Naive B cell (primary cell): ENCODE data around the gene PUS7L. TPM values are rescaled to one million over a fixed set of nuclear protein-coding genes. Genes with fewer than 3 reads are reported as not detected.

Source experiments
- ATAC-seq, 2 donors: fragments of 150-1000 bp; cut with Tn5 transposase; 2 replicates each; pipeline ENCODE4 v1.10.0; 2021; ENCODE audit warnings: low read depth in 2 of 2, mild to moderate bottlenecking in 2 of 2, moderate library complexity in 2 of 2
- DNase-seq: peaks from one replicate; pipeline ENCODE4 v3.0.0; 2022
- H3K27ac Mint-ChIP-seq, 6 donors: one replicate each; pipeline ENCODE4 v1.8.0; 2020 to 2022; ENCODE audit warnings: mild to moderate bottlenecking in 6 of 6, mixed read lengths in 6 of 6, moderate library complexity in 5 of 6, inconsistent platforms in 2 of 6
- H3K27me3 Mint-ChIP-seq, 3 donors: one replicate each; pipeline ENCODE4 v1.8.0; 2021 to 2022; ENCODE audit warnings: mixed read lengths in 3 of 3, mild to moderate bottlenecking in 1 of 3
- H3K36me3 Mint-ChIP-seq, 2 donors: one replicate each; pipeline ENCODE4 v1.8.0; 2020 to 2022; ENCODE audit warnings: mixed read lengths in 2 of 2, inconsistent platforms in 1 of 2, mild to moderate bottlenecking in 1 of 2
- H3K4me1 Mint-ChIP-seq, 3 donors: one replicate each; pipeline ENCODE4 v1.8.0; 2020 to 2022; ENCODE audit warnings: mixed read lengths in 3 of 3, inconsistent platforms in 1 of 3, mild to moderate bottlenecking in 1 of 3, moderate library complexity in 1 of 3
- H3K4me3 Mint-ChIP-seq, 8 donors: one replicate each; pipeline ENCODE4 v1.8.0; 2020 to 2022; ENCODE audit warnings: mild to moderate bottlenecking in 8 of 8, mixed read lengths in 8 of 8, moderate library complexity in 8 of 8, inconsistent platforms in 2 of 8
- H3K9me3 Mint-ChIP-seq, 7 donors: one replicate each; pipeline ENCODE4 v1.8.0; 2020 to 2022; ENCODE audit warnings: mixed read lengths in 7 of 7, mild to moderate bottlenecking in 5 of 7, inconsistent platforms in 2 of 7, moderate library complexity in 1 of 7
- polyA plus RNA-seq, 6 donors: library from polyadenylated mRNA; unstranded; fragments of 300-500 nt; fragmentation: Illumina TruSeq; gene quantifications; one replicate each; pipeline ENCODE4 v1.2.3, GENCODE V29; 2021; ENCODE audit warnings: low read depth in 6 of 6

PUS7L gene, protein sequence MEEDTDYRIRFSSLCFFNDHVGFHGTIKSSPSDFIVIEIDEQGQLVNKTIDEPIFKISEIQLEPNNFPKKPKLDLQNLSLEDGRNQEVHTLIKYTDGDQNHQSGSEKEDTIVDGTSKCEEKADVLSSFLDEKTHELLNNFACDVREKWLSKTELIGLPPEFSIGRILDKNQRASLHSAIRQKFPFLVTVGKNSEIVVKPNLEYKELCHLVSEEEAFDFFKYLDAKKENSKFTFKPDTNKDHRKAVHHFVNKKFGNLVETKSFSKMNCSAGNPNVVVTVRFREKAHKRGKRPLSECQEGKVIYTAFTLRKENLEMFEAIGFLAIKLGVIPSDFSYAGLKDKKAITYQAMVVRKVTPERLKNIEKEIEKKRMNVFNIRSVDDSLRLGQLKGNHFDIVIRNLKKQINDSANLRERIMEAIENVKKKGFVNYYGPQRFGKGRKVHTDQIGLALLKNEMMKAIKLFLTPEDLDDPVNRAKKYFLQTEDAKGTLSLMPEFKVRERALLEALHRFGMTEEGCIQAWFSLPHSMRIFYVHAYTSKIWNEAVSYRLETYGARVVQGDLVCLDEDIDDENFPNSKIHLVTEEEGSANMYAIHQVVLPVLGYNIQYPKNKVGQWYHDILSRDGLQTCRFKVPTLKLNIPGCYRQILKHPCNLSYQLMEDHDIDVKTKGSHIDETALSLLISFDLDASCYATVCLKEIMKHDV
- 10 to 100 TPM; 25.2 to 47.3 (median 34.7) TPM for polyA plus RNA-seq

DNA sequence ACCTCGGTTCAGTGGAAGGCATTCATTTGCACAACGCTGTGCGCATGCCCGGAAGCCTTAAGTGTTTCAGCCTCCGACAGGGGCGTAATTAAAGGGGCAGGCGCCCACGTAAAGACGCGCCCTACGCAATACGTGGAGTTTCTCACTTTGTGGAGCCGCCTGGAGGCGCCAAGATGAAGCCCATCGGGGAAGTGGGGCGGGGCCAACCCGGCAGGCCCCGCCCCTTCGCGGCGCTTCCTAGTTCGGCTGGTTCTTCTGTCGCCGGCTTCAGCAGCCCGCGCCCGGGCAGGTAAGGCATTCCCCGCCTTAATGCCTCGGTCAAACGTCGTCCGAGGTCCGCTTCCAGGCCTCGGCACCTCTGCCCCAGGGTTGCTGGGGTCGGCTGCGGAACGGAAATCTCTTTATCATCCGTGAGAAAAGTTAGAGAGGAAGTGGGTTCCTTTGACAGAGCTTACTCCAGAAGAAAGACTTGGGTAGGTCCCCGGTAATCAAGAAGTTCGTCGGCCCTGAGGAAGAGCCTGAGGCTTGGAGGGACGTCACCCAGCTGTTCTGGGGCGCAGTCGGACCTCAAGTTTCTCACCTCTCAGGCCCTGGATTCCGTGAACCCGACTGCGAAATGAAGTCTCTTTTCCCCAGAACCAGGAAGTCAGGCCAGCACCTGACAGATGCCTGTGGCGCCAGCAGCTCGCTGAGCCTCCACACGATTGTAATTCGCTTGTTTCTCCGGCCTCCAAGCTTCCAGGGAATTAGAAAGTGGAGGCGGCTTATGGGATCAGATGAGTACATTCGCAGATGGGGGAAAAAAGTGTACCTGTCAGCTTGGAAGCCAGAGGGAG lies at the start of gene PUS7L, which contains the start of gene IRAK4:
Gene PUS7L, minus strand, starts transcription at position 63 of the 836 bp plus-strand sequence. CDS start 3,545 bp downstream, outside the sequence.
Gene IRAK4, plus strand, starts transcription at position 224 of the 836 bp plus-strand sequence. CDS start 9,161 bp downstream, outside the sequence.
- peak within 1 kb of the TSS; percentile 97 to 99 (median 98) for H3K4me3 Mint-ChIP-seq
- ATAC-seq: peak; percentile 93 to 94
- peaks cover 60 to 69% (median 62%) of the 10 kb centered on the region in 3 donors for H3K4me1 Mint-ChIP-seq
- peak; percentile 90 for DNase-seq
- H3K9me3 Mint-ChIP-seq: no peaks in the 10 kb centered on the region
- H3K27me3 Mint-ChIP-seq: no peaks in the 10 kb centered on the region
- peak within 1 kb of the TSS; percentile 93 to 99 (median 99) for H3K27ac Mint-ChIP-seq
- H3K36me3 Mint-ChIP-seq: peaks cover 0 to 8% of the 10 kb centered on the region in 2 donors

DNA sequence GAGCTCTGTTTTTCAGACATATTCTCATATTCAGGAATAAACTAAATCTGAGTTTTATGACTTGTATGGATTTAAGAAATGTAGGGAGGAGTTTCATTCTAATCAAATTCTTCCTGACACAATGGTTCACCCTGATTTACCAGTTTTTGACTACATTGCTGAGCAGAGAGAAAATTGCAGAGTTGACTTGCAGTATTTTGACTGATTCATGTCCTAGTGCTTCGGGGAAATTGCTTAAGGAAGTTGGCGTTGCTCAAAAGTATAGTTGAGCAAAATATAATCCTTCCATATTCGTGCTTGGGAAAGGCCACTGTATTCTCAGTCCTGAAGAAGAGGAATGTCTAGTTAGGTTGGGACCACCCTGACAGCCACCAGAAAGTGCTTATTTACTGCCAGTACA lies 48.8 kb upstream of the PUS7L start:
- no peak for DNase-seq
- ATAC-seq: no peak
- H3K27ac Mint-ChIP-seq: peak overlapping the region in 4 of 6 donors; percentile 99 to 100 (median 100)
- H3K4me3 Mint-ChIP-seq: peak overlapping the region in 6 of 8 donors; percentile 9 to 100 (median 96)
- peaks cover 4 to 7% of the 10 kb centered on the region in 2 donors for H3K36me3 Mint-ChIP-seq
- H3K9me3 Mint-ChIP-seq: no peaks in the 10 kb centered on the region
- H3K27me3 Mint-ChIP-seq: peaks cover 0 to 5% (median 4%) of the 10 kb centered on the region in 3 donors
- peaks cover 10 to 30% (median 22%) of the 10 kb centered on the region in 3 donors for H3K4me1 Mint-ChIP-seq

DNA sequence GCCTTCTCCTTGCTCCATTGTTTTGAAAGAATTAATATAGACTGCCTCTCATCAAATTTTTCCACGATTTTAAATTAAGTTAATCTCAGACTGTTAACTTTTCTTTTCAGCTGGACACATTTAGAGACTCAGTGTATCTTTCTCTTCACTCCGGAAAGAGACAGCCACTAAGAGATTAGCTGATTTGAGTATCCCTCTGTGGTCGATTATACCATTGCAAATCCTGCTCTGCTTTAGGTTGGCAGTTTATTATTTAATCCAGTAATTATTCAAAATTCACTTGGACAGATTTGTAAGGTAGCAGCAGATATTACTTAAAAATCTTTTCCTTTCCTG lies 48.1 kb upstream of the PUS7L start:
- DNase-seq (no peak), ATAC-seq (peak in 1 of 2 donors; percentile 5)
- Mint-ChIP-seq H3K27ac (peak overlapping the region; percentile 99 to 100 (median 100)), H3K4me1 (peaks cover 10 to 30% (median 22%) of the 10 kb centered on the region in 3 donors), H3K4me3 (peak overlapping the region; percentile 93 to 100 (median 100)), H3K36me3 (peaks cover 4 to 7% of the 10 kb centered on the region in 2 donors), H3K27me3 (peaks cover 0 to 4% (median 0%) of the 10 kb centered on the region in 3 donors), H3K9me3 (no peaks in the 10 kb centered on the region)

DNA sequence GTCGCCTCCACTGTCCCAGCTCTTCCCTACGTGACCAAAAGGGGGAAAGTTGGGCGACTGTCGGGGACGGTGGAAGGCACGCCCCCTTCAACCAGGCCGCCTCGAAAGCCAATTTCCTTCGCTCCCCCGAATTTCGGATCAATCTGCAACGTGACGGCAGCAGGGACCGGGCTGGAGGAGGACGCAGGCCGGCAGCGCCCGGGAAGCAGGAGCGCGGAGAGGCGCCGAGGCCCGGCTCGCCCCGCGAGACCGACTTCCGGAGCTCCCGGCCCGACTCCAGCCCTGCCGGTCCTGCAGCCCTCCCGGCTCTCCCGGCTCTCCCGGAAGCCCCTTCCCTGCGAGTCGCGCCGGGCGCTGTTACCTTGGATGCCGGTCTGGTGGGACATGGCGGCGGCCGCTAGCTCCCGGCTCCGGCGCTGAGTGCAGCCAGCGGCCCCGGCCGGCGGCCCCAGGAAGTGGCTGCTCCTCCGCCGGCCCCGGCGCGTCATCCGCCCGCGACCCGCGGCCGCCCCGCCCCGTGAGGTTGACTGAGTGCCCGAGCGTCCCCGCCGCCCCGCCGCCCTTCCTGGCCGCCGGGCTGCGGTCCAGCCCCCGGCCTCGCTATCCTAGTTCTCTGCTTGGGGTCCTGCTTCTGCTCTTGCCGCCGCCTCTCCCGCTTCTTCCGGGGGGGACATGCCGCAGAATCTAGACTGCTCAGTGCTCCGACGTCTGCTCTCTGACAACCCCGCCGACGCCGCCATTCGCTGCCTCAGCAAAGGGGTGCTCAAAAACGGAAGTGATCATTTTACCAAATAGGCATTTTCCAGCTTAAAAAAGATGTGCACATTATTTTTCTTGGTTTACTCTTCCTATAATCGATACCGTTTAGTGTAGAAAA lies 47.5 kb upstream of the PUS7L start, which contains the start of gene TWF1:
Gene TWF1, minus strand, starts transcription at position 458 of the 877 bp plus-strand sequence. Its CDS starts 72 bp downstream, at position 386.
- H3K4me3 Mint-ChIP-seq: peak within 1 kb of the TSS; percentile 93 to 100 (median 100)
- ATAC-seq (peak; percentile 94), DNase-seq (peak; percentile 93)
- no peaks in the 10 kb centered on the region for H3K9me3 Mint-ChIP-seq
- peaks cover 0 to 4% (median 0%) of the 10 kb centered on the region in 3 donors for H3K27me3 Mint-ChIP-seq
- H3K27ac Mint-ChIP-seq: peak within 1 kb of the TSS; percentile 99 to 100 (median 100)
- peaks cover 10 to 30% (median 22%) of the 10 kb centered on the region in 3 donors for H3K4me1 Mint-ChIP-seq
- peaks cover 4 to 7% of the 10 kb centered on the region in 2 donors for H3K36me3 Mint-ChIP-seq

DNA sequence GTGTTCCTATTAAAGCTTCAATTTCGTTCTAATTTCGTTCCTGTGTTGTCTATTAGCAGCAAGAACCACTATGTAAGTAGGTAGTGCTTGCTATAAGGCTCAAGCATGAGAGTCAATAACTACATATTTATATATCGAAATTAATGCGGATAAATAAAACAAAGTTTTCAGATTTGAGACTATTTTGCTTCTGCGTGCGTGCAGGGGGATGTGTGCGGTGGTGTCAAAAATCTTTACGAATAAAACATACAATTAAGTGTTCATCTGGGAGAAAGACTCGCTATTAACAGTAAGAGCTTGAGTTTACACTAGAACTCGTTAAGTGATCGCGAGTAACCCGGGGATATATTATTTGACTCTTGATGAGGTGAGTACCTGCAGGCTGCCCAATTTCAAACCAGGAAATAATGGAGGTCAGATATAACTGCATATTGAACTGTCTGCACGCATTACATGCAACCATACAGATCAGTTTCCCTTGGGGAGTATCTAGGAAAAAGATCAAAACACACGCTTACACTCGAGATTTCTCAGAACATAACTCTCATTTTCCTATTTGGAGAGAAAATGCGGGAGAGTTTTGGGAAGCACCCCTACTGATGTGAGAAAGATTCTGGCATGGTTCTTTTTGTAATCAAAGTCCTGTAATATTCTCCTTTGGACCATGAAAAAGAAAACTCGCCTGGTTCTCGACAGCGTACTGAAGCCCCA lies 46.7 kb upstream of the PUS7L start:
- Mint-ChIP-seq H3K36me3 (peaks cover 4 to 7% of the 10 kb centered on the region in 2 donors), H3K27ac (peak overlapping the region; percentile 55 to 100 (median 95)), H3K9me3 (no peaks in the 10 kb centered on the region), H3K4me1 (peaks cover 10 to 30% (median 22%) of the 10 kb centered on the region in 3 donors), H3K27me3 (peaks cover 0 to 2% (median 0%) of the 10 kb centered on the region in 3 donors), H3K4me3 (peak overlapping the region; percentile 82 to 100 (median 100))
- no peak for ATAC-seq
- no peak for DNase-seq

DNA sequence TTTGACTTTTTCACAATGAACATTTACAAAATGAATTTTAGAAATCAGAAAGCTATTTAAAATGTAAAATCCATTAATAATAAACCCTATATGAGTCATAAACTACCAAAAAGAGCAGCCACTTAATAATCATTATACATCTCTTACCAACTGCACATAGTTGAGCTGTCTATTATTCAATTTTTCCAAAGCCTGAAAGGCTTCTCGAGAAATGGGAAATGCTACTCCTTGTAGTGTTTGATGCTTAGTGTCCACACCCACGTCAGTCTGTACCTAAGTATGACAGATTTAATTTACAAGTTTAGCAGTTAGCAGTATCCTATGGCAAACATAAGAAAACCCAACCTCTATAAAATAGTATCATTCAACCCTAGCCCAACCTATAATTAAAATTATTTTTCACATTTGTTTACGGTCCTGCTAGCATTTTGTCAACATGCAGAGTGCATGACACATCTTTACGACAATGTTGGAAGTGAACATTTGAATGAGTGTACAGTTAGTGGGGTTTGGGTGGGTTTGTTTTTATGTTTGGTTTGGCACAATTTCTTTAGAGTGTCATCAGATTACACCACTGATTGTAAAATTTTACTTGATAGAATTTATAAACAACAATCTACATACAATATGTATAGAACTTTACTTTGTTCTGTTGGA lies 39.1 kb upstream of the PUS7L start:
- Mint-ChIP-seq H3K36me3 (peaks cover 0 to 19% of the 10 kb centered on the region in 2 donors), H3K4me1 (peaks cover 2 to 16% (median 11%) of the 10 kb centered on the region in 3 donors), H3K9me3 (no peaks in the 10 kb centered on the region), H3K27ac (peak overlapping the region in 1 of 6 donors; percentile 33), H3K4me3 (no peak overlapping the region), H3K27me3 (no peaks in the 10 kb centered on the region)
- no peak for DNase-seq
- ATAC-seq: no peak

DNA sequence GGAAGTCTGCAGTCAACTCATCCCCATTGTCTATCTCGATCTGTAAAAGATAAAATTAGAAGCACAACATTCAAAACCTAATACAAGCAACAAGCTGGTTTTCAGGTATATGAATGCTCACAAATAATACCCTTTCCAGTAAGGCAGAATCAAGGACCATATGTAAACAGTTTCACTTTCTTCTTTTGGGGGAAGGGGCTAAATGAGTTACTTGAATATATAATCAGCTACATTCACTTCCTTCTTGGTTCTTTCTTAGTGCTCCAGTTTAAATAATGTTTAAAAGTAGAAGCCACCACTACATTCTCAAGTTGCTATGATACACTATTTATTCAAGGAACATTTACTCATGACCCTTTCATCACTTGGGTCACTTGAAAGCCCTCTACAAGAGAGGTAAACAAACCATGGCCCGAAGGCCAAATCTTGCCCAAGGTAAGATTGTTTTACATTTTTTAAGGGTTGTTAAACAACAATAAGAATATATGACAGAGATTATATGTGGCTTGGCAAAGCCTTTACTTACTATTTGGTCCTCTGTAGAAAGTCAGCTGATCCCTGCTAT lies 37.2 kb upstream of the PUS7L start:
- Mint-ChIP-seq H3K36me3 (peaks cover 8 to 19% of the 10 kb centered on the region in 2 donors), H3K27ac (peak overlapping the region in 5 of 6 donors; percentile 9 to 90 (median 68)), H3K4me3 (peak overlapping the region in 2 of 8 donors; percentile 45 to 56), H3K27me3 (no peaks in the 10 kb centered on the region), H3K9me3 (no peaks in the 10 kb centered on the region), H3K4me1 (peaks cover 8 to 19% (median 11%) of the 10 kb centered on the region in 3 donors)
- ATAC-seq (peak; percentile 90), DNase-seq (peak; percentile 36)

DNA sequence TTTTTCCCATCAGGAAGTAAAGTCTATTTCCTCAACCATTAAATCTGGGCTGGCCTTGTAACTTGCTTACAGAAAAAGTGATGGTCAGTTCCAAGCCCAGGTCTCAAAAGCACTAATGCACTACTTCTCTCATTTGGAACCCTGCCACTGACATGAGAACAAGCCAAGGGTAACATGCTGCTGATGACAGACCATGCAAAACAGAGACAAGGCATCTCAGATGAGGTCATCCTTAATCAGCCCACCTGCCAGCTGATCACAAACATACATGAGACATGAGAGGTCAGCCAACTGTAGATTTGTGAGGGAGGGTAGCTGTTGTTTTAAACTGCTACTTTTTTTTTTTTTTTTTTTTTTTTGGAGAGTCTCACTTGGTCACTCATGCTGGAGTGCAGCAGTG lies 31.4 kb upstream of the PUS7L start:
- no peak overlapping the region for H3K4me3 Mint-ChIP-seq
- H3K36me3 Mint-ChIP-seq: peaks cover 4 to 8% of the 10 kb centered on the region in 2 donors
- no peaks in the 10 kb centered on the region for H3K9me3 Mint-ChIP-seq
- peak overlapping the region in 2 of 6 donors; percentile 39 to 54 for H3K27ac Mint-ChIP-seq
- DNase-seq (no peak), ATAC-seq (peak; percentile 20 to 38)
- H3K27me3 Mint-ChIP-seq: no peaks in the 10 kb centered on the region
- H3K4me1 Mint-ChIP-seq: peaks cover 0 to 10% (median 5%) of the 10 kb centered on the region in 3 donors

DNA sequence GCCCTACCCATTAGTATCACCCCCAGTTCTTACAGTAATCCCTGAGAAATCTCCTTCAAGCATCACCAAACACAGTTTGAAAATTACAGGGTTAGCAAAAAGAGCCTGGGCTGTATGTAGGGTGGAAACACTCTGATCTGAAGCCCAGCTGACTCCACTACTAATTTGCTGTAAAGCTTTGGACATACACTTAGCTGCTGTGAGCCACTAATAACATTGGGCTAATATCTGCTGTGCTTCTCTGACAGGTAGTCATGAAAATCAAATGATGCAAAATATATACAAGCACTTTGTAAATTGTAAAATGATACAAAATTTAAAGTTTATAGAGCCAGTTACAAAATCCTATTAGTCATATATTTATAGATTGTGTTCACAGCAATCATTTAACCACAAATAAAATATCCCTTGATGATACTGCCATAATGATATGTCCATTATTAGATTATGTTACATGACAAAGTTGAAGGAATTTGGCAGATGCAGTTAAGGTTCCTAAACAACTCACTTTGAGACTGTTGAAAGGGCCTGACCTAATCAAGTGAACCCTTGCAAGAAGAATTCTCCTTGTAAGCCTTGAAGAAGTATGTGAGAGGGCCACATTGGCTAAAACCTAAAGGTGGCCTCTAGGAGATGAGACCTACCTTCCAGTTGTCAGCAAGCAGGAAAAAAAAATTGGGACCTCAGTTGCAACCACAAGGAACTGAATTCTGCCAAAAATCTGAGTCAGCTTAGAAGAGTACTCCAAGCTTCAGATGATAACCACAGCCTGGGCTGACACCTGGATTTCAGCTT lies 28.5 kb upstream of the PUS7L start:
- H3K4me1 Mint-ChIP-seq: peaks cover 0 to 4% (median 3%) of the 10 kb centered on the region in 3 donors
- peaks cover 6 to 7% of the 10 kb centered on the region in 2 donors for H3K36me3 Mint-ChIP-seq
- H3K9me3 Mint-ChIP-seq: no peaks in the 10 kb centered on the region
- no peak overlapping the region for H3K4me3 Mint-ChIP-seq
- no peak overlapping the region for H3K27ac Mint-ChIP-seq
- no peaks in the 10 kb centered on the region for H3K27me3 Mint-ChIP-seq
- no peak for DNase-seq
- no peak for ATAC-seq

DNA sequence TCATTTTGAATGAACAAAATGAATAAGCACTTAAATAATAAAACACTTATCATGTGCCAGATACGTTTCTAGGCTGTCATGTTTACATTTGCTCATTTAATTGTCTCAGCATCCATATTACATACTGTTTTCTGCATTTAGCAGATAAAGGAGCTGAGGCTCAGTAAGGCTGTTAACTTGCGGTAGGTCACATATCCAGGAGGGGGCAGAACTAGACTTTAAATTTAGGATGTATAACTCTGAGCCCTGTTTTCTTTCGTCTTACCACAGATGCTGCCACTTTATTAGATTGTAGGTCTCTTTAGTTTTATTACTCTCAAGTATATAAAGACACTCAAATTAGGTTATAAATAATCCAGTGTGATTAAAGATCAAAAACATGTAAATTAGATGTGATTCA lies 17.9 kb upstream of the PUS7L start:
- Mint-ChIP-seq H3K27me3 (no peaks in the 10 kb centered on the region), H3K27ac (no peak overlapping the region), H3K4me3 (no peak overlapping the region), H3K4me1 (peaks cover 0 to 5% (median 0%) of the 10 kb centered on the region in 3 donors), H3K9me3 (no peaks in the 10 kb centered on the region), H3K36me3 (peaks cover 0 to 27% of the 10 kb centered on the region in 2 donors)
- ATAC-seq (peak; percentile 56 to 67), DNase-seq (peak; percentile 23)
